Activated B cell treated with CpG ODN at 0.5 μM for 24 hours (primary cell): ENCODE results near the gene SP3. TPM values are rescaled to one million over a fixed set of nuclear protein-coding genes. Genes with fewer than 3 reads are reported as not detected.

Experiments used
- ATAC-seq: fragments of 200-7000 bp; cut with Tn5 transposase; one replicate; pipeline ENCODE4 v1.10.0; 2021; ENCODE audit warnings: low read depth, mild to moderate bottlenecking, moderate library complexity
- CTCF ChIA-PET: fragments of 350-600 bp; sonication (Branson Sonifier 250); formaldehyde crosslinking; loops from one replicate; lab custom pipeline; 2021; ENCODE audit warnings: antibody characterized with exemption; lab: Charles Lee
- POLR2A ChIA-PET: fragments of 350-600 bp; sonication (Branson Sonifier 250); formaldehyde crosslinking; loops from one replicate; lab custom pipeline; 2021; ENCODE audit warnings: antibody characterized with exemption; lab: Charles Lee
- DNase-seq: peaks from one replicate; pipeline ENCODE4 v3.0.0; 2022
- H3K27ac Mint-ChIP-seq: one replicate; pipeline ENCODE4 v1.8.0; 2020; ENCODE audit warnings: mixed read lengths
- H3K27me3 Mint-ChIP-seq: one replicate; pipeline ENCODE4 v1.8.0; 2021; ENCODE audit warnings: mixed read lengths
- H3K36me3 Mint-ChIP-seq: one replicate; pipeline ENCODE4 v1.8.0; 2021; ENCODE audit warnings: low read depth, mixed read lengths
- H3K4me1 Mint-ChIP-seq: one replicate; pipeline ENCODE4 v1.8.0; 2021; ENCODE audit warnings: mixed read lengths
- H3K4me3 Mint-ChIP-seq: one replicate; pipeline ENCODE4 v1.8.0; 2020; ENCODE audit warnings: mild to moderate bottlenecking, mixed read lengths
- H3K9me3 Mint-ChIP-seq: one replicate; pipeline ENCODE4 v1.8.0; 2020; ENCODE audit warnings: mixed read lengths
- CTCF ChIP-seq: fragments of 200-600 bp; IDR thresholded peaks from one replicate; pipeline ENCODE4 v1.8.0; 2022; ENCODE audit warnings: antibody characterized with exemption, mild to moderate bottlenecking
- intact Hi-C: fragments of 100-400 bp; cut with micrococcal nuclease; formaldehyde crosslinking; loops from one replicate; pipeline ENCODE4 v1.15.1; 2024
- total RNA-seq: library from RNA; stranded (reverse); gene quantifications from 2 replicates; pipeline ENCODE4 v1.2.3, GENCODE V29; 2022

SP3 gene
- total RNA-seq, 1 donor from 2014 or later, result 139 TPM

- no peak for ATAC-seq
- H3K4me1 Mint-ChIP-seq, result peaks cover 85% of the 10 kb centered on the region
- H3K36me3 Mint-ChIP-seq, result peaks cover 72% of the 10 kb centered on the region
- intact Hi-C loops, result no loop called here
- CTCF ChIA-PET, result no interaction called here
- no peaks in the 10 kb centered on the region for H3K9me3 Mint-ChIP-seq
- TF ChIP-seq CTCF, result no peak
- no peak overlapping the region for H3K4me3 Mint-ChIP-seq
- no peak overlapping the region for H3K27ac Mint-ChIP-seq
- H3K27me3 Mint-ChIP-seq, result no peaks in the 10 kb centered on the region
- POLR2A ChIA-PET, result no interaction called here
- no peak for DNase-seq
Measured at GRCh38 chr2:173953047-173953424, 12.1 kb downstream of the SP3 start.

DNA sequence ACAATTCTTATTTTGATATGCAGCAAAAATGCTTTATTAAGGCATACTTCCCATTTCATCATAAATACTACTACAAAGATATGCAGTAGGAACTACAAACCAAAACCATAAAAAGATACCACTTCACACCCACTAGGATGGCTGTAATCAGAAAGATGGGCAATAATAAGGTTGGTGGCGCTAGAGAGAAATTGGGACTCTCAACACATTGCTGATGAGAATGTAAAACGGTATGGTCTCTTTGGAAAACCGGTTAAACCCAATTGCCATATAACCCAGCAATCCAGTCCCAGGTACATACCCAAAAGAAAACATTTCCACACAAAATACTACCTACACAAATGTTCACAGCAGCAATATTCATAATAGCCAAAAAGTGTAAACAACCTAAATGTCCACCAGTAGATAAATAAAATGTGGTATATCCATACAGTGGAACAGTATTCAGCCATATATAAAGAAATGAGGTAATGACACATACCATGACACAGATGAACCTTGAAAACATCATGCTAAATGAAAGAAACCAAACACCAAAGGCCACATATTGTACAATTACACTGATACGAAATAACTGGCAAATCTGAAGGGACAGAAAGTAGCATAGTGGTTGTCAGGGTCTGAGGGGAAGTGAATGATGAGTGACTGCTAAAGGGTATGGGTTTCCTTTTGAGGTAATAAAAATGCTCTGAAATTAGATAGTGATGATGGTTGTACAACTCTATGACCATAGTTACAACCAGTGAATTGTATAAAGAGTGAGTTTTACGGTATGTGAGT is 12.7 kb downstream of the SP3 start:
- no peak for DNase-seq
- no peak overlapping the region for H3K27ac Mint-ChIP-seq
- no peaks in the 10 kb centered on the region for H3K27me3 Mint-ChIP-seq
- TF ChIP-seq CTCF, result no peak
- intact Hi-C loops, result no loop called here
- H3K4me1 Mint-ChIP-seq, result peaks cover 86% of the 10 kb centered on the region
- H3K36me3 Mint-ChIP-seq, result peaks cover 75% of the 10 kb centered on the region
- ChIA-PET POLR2A (interaction anchor here (0.8 kb wide), 1 partner anchor 8 kb away, joined by 4 read pairs; no protein-coding TSS in a partner anchor), CTCF (no interaction called here)
- no peak overlapping the region for H3K4me3 Mint-ChIP-seq
- no peaks in the 10 kb centered on the region for H3K9me3 Mint-ChIP-seq
- no peak for ATAC-seq

GRCh38 chr2:173948842-173949241 is 16.3 kb downstream of the SP3 start:
- ChIA-PET CTCF (no interaction called here), POLR2A (no interaction called here)
- H3K9me3 Mint-ChIP-seq, result no peaks in the 10 kb centered on the region
- DNase-seq (no peak), ATAC-seq (no peak)
- H3K36me3 Mint-ChIP-seq, result peaks cover 59% of the 10 kb centered on the region
- intact Hi-C loops, result loop anchor here (1.0 kb wide), 1 partner anchor 9 kb away; no protein-coding TSS in a partner anchor
- no peak overlapping the region for H3K4me3 Mint-ChIP-seq
- H3K27ac Mint-ChIP-seq, result no peak overlapping the region
- H3K4me1 Mint-ChIP-seq, result peaks cover 80% of the 10 kb centered on the region
- no peak for TF ChIP-seq CTCF
- H3K27me3 Mint-ChIP-seq, result no peaks in the 10 kb centered on the region

DNA sequence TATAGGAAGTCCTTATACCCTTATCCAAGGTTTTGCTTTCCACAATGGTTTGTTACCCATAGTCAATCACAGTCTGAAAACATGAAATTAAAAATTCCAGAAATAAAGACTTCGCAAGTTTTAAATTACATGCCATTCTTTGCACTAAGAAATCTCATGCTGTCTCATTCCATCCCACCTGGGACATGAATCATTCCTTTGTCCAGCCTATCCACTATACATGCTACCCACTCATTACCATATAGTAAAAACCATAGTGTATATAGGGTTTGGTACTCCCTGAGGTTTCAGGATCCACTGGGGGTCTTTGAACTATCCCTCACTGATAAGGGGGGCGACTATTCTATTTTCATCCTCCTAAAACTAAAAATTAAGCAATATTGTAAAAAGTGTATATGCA is 17.0 kb downstream of the SP3 start:
- Mint-ChIP-seq H3K4me3 (no peak overlapping the region), H3K4me1 (peaks cover 80% of the 10 kb centered on the region), H3K27ac (no peak overlapping the region), H3K9me3 (no peaks in the 10 kb centered on the region), H3K27me3 (no peaks in the 10 kb centered on the region), H3K36me3 (peaks cover 54% of the 10 kb centered on the region)
- POLR2A ChIA-PET, result no interaction called here
- intact Hi-C loops, result no loop called here
- TF ChIP-seq CTCF, result no peak
- DNase-seq, result no peak
- CTCF ChIA-PET, result interaction anchor here (0.9 kb wide), 1 partner anchor 14 kb away, joined by 3 read pairs; no protein-coding TSS in a partner anchor
- no peak for ATAC-seq

DNA sequence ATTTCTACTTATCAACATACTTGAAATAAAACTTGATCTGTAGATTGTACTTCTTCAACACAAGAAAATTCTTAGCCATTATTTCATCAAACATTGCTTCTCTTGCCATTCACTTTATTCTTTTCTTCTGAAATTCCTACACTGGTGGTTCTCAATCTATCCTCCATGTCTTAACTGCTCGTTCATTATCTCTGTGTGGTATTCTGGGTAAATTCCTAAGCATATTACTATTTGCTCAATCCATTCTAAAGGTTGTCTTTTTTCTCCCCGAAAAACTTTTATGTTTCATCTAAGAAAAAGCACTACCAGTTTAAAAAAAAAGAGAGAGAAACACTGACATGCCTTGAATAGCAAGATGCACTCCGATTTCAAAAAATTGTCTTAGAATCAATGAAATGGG is 18.0 kb downstream of the SP3 start:
- POLR2A ChIA-PET, result no interaction called here
- Mint-ChIP-seq H3K36me3 (peaks cover 45% of the 10 kb centered on the region), H3K9me3 (no peaks in the 10 kb centered on the region), H3K4me3 (no peak overlapping the region), H3K4me1 (peaks cover 80% of the 10 kb centered on the region), H3K27me3 (no peaks in the 10 kb centered on the region), H3K27ac (no peak overlapping the region)
- CTCF ChIA-PET, result interaction anchor here (0.9 kb wide), 1 partner anchor 13 kb away, joined by 3 read pairs; no protein-coding TSS in a partner anchor
- TF ChIP-seq CTCF, result no peak
- intact Hi-C loops, result no loop called here
- ATAC-seq (no peak), DNase-seq (no peak)
